ENCODE measurements around the gene NSDHL.
"Not testable (repeated sequence)": the region's sequence is repeated elsewhere in the genome, so short reads cannot be mapped to it uniquely, and the experiment has no call there.

NSDHL gene

GRCh38 chrX:152830312-152831305 is at the start of gene NSDHL, which contains the start of gene CETN2:
NSDHL (plus strand) TSS chrX:152831063; CDS start chrX:152846325, 15,262 bp downstream.
CETN2 (minus strand) TSS chrX:152830757; CDS start chrX:152830710, 47 bp downstream.
- DNase-seq (ENCODE audit: low read depth in 3 of 3): peak; percentile 78 to 91 (median 85)

DNA sequence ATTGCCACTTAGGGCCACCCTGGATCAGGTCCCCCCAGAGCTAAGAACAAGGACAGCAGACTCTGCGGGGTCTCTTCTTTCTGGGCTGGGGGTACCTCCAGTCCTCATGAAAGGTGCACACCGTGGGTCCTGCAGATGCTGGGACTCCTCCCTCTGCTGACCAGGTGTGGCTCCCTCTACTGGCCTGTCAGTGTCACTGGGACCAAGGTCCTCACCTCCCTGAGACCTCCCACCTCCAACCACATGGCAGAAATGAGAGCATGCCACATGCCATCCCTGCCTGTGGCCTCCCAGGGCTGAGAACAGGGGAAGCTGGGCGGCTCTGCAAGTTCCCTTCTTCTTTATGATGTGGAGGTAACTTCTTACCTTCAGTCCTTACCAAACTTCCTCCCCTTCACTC is 43.8 kb upstream of the NSDHL start:
- not testable (repeated sequence) for DNase-seq (ENCODE audit: low read depth in 3 of 3)

- DNase-seq (ENCODE audit: low read depth in 3 of 3): no peak
Observed at GRCh38 chrX:152798945-152799344, 31.9 kb upstream of the NSDHL start.

- no peak for DNase-seq (ENCODE audit: low read depth in 3 of 3)
Observed at GRCh38 chrX:152806035-152806434, 24.8 kb upstream of the NSDHL start.

DNA sequence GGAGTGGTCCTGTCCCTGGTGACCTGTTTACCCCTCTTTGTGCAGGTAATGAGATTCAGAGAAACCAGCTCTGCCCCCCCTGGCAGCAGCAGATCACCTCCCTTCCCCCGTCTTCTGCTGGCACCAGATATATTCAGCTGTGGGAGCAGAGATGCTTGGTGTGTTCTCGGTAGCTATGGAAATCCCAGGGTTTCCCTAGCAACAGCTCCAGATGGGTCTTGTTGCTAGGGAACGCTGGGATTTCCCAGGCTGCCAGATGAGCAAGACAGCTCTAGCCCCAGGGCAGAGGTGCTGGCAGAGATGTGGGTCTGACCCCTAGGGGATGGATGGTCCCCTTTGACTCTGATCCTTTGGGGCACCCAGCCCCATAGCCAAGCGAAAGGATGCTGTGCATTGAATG is 20.5 kb upstream of the NSDHL start:
- no peak for DNase-seq (ENCODE audit: low read depth in 3 of 3)

DNA sequence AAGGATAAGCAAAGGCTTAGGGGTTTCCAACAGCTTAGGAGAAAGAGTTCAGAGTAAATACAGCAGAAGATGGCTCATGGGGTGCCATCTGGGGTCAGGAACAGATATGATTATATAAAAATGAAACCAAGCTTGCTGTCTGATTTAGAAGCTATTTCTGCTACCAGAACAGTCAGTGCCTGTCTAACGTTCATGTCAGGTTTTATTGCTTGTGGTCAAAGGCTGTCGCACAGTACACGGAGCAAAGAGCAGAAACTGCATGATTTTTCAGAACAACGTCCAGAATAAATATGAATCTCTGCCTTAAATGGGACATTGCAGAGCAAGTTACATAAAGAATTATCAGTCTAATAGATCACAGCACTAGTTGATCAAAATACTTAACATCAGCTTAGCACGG is 17.7 kb upstream of the NSDHL start:
- DNase-seq (ENCODE audit: low read depth in 3 of 3): no peak

DNA sequence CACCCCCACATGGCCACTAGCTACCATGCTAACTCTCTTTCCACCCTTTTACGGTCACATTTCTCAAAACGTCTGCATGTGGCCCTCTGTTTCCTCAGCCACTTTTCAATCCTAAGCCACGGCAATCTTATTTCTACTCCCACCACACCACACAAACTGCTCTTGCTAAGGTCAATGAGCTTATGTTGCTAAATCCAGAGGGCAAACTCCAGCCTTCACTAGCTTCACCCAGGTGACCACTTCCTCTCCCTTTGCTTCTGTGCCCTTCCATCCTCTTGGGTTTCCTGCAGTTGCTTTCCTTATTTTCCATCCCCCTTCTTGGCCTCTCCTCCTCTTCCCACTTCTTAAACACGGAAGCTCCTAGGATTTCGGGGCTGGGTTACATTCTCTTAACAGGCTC is 16.8 kb upstream of the NSDHL start:
- no peak for DNase-seq (ENCODE audit: low read depth in 3 of 3)

DNA sequence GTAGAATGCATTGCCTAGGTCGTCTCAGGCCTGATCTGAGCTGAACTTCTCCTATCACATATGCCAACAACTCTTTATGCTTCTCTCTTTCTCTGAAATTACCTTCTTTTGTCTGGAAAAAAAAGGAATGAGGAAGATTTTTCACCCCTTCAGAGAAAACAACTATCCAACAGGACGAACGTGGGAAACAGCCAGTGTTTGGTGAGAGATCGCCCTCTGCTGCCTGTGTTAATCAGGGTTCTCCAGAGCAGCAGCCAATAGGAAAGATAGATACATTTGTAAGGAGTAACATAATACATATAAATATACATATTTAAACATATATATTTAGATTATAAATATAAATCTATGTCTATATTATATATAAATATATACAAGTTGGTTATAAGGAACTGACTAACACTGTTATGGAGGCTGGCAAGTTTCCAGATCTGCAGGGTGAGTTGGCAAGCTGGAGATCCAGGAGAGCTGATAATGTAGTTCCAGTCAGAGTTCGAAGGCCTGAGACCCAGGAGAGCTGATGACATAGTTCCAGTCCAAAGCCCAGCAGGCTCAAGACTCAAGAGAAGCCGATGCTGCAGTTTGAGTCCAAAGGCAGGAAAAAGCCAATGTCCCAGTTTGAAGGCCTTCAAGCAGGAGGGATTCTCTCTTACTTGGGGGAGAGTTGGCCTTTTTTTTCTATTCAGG is 13.6 kb upstream of the NSDHL start:
- no peak for DNase-seq (ENCODE audit: low read depth in 3 of 3)

GRCh38 chrX:152818356-152818755 is 12.5 kb upstream of the NSDHL start:
- DNase-seq (ENCODE audit: low read depth in 3 of 3): no peak

DNA sequence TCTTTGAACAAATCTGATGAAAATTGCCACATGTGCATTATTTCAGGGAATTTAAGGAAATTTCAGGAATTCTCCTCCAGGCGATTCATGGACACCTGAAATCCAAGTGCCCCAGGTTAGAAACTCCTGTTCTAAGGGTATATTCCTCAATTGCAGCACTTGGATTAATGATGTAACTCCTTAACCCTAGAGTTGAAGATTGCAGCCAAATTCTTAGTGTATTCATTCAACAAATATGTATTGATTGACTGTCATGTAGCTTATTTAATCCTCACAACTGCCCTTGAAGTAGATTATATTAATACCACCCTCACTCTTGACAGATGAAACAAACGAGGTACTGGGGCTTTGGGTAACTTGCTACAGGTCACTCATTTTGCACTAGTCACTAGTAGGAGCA is 11.6 kb upstream of the NSDHL start:
- DNase-seq (ENCODE audit: low read depth in 3 of 3): no peak

DNA sequence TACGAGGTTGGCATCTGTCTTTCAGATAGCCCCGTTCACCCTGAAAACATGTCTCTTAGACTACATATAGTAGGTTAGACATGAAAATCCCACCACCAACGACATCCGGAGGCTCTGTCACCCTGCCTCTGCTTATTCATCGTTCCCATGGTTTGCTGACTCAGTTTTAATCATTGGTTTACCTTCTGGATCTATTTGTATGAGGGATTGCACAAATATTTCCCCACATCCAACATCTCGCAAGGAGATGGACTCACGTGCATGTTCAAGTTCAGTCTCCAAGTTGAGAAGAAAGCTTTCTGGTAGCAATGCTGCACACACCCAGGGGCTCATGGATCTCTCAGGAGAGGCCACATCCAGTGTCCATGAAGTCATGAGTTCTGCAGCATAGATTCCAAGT is 11.1 kb upstream of the NSDHL start:
- DNase-seq (ENCODE audit: low read depth in 3 of 3): no peak

GRCh38 chrX:152821145-152821765 is 9.6 kb upstream of the NSDHL start:
- DNase-seq (ENCODE audit: low read depth in 3 of 3): no peak

DNA sequence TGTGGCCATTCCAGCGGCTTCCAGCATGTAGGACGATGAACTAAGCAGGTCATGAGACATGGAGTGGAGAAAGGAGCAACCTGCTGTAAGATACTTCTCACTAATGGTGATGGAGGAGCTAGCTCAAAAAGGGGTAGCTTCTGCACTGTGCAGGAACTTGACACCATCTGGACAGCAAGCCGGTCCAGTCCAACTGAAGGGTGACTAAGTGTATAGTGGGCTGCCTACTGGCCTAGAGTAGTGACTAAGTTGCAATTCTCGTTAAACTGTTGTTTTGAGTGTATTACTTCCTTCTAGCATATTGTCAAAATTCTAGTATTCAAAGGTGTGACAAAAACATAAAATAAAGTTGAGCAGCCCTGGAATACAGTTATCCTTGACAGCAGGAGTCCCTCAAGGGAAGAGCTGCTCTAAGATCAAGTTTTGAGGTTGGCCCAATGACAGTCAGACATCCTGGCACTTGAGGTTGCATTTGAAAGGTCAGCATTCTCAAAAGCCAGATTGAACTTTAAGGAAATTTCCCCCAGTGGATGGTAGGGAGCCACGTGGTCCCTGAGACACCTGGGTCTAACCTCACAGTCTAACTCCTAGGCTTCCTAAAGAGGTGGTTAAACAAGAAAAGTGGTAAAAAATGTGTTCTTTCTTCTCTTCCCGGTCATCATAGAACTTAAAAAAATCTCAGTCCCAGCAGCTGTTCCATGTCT is 8.3 kb upstream of the NSDHL start:
- no peak for DNase-seq (ENCODE audit: low read depth in 3 of 3)

- DNase-seq (ENCODE audit: low read depth in 3 of 3): no peak
Observed at GRCh38 chrX:152823657-152824056, 7.2 kb upstream of the NSDHL start.

DNA sequence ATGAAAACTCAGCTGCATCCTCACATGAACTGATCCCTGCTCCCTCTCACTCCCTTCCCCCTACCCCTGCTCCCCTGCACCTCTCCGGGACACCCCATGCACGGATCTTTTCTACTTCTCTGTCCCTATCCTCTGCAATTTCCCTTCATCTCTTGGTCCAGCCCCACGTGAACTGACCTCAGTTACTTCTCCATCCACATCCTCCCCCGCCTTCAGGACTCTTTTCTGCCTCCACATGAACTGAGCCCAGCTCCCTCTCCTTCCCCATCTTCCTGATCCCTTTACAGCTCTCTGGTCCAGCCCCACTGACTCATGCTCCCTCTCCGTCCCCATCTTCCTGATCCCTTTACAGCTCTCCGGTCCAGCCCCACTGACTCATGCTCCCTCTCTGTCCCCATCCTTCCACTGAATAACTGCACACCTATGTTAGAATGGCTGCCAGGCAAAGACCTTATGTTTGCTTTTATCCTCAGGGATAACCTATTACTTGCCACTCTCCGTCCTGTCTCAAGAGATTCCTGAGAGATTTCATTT is 6.0 kb upstream of the NSDHL start:
- no peak for DNase-seq (ENCODE audit: low read depth in 3 of 3)

DNA sequence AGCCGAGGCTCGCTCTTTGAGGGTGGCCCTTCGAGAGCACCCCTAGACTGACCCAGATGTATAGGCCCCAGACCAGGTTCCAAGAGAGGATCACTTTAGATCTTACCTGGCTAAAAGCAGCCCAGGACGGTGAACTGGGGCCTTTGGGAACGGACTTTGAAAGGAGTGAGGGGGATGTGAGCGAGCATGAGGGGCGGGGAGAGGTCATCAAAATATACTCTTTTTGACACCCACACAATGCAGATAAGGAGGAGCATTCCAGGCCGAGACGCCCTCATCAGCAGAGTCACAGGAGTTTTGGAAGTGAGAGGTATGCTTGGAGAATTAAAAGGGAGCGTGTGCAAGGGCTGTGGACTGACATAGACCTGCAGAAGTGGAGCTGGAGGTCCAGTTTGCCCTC is 528 bp downstream of the NSDHL start:
- DNase-seq (ENCODE audit: low read depth in 3 of 3): no peak

DNA sequence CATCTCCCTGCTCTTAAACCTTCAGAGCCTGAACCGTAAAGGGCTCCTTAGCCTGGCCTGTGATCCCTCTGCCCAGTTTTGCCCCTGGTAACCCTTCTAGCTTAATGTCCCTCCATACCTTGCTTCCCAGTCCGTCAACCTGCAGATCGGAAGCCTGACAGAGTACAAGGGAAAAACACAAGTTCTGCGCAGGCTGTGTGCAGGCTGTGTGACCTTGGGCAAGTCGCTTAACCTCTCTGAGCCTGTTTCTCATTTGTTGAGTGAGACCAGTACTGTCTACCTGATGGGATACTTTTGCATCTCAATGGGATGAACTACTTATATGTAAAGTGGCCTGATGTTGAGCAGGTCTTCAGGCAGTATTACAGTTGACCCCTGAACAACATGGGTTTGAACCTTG is 1.7 kb downstream of the NSDHL start:
- no peak for DNase-seq (ENCODE audit: low read depth in 3 of 3)

- no peak for DNase-seq (ENCODE audit: low read depth in 3 of 3)
Observed at GRCh38 chrX:152833378-152833777, 2.5 kb downstream of the NSDHL start.

- not testable (repeated sequence) for DNase-seq (ENCODE audit: low read depth in 3 of 3)
Observed at GRCh38 chrX:152835470-152835869, 4.6 kb downstream of the NSDHL start.

- no peak for DNase-seq (ENCODE audit: low read depth in 3 of 3)
Observed at GRCh38 chrX:152842772-152843338, 12.0 kb downstream of the NSDHL start.

DNA sequence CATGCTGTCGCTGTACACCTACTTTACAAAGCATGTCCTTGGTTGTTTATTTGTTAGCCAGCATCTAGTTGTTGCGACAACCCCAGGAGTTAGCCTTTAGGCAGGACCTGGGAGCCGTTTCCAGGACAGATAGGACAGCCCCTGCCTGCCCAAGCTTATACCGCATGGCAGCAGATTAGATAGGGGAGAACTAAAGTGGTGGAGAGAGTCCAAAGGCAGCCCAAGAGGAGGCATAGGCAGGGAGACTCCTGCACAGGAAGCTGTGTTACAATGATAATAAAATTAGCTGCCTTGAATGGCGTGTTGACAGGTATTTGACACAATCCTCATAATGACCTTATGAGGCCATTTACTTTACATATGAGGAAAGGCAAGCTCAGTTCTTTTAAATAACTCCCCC is 13.0 kb downstream of the NSDHL start:
- no peak for DNase-seq (ENCODE audit: low read depth in 3 of 3)
